Small intestine (tissue), 7 donors: ENCODE results near the gene LPAR1. TPM values are rescaled to one million over a fixed set of nuclear protein-coding genes. Genes with fewer than 3 reads are reported as not detected.
A peak's percentile ranks its signal among the peaks of the same experiment; 100 is the strongest.

Experiments used
- DNase-seq, 2 donors: peaks; one replicate each; pipeline versions ENCODE4 v3.0.0 to v3.0.0-alpha.2; 2013
- FAIRE-seq: peaks from 2 replicates; lab custom pipeline; 2012; peaks lifted over from hg19 to GRCh38; lab: Jason Lieb, UNC
- H3K27ac ChIP-seq, 3 donors: one replicate each; pipeline ENCODE4 v1.5.1; 2013; ENCODE audit warnings: low read length in 2 of 3, mild to moderate bottlenecking in 2 of 3, control low read depth in 1 of 3, inconsistent platforms in 1 of 3, low read depth in 1 of 3, moderate library complexity in 1 of 3
- H3K27me3 ChIP-seq, 3 donors: one replicate each; pipeline ENCODE4 v1.6.1; 2013; ENCODE audit warnings: low read length in 3 of 3, inconsistent platforms in 1 of 3; ENCODE audit not compliant: control insufficient read depth in 3 of 3, insufficient read depth in 3 of 3
- H3K36me3 ChIP-seq, 3 donors: one replicate each; pipeline ENCODE4 v1.6.1; 2013; ENCODE audit warnings: low read length in 3 of 3, inconsistent platforms in 1 of 3, low read depth in 1 of 3, mild to moderate bottlenecking in 1 of 3, moderate library complexity in 1 of 3; ENCODE audit not compliant: control insufficient read depth in 3 of 3, insufficient read depth in 2 of 3
- H3K4me1 ChIP-seq, 3 donors: one replicate each; pipeline ENCODE4 v1.6.1; 2013; ENCODE audit warnings: low read length in 2 of 3, inconsistent platforms in 1 of 3, low read depth in 1 of 3, mild to moderate bottlenecking in 1 of 3, moderate library complexity in 1 of 3; ENCODE audit not compliant: control insufficient read depth in 3 of 3, insufficient read depth in 2 of 3
- H3K4me3 ChIP-seq, 3 donors: one replicate each; pipeline ENCODE4 v1.5.1; 2013; ENCODE audit warnings: low read length in 3 of 3, control low read depth in 1 of 3, inconsistent platforms in 1 of 3, low read depth in 1 of 3, mild to moderate bottlenecking in 1 of 3, moderate library complexity in 1 of 3
- H3K9me3 ChIP-seq, 2 donors: one replicate each; pipeline ENCODE4 v1.6.1; 2013; ENCODE audit warnings: low read depth in 1 of 2, low read length in 1 of 2; ENCODE audit not compliant: control insufficient read depth in 2 of 2, insufficient read depth in 1 of 2
- WGBS, 3 donors: extraction: QIAGEN DNeasy Blood & Tissue Kit; methylation state at CpG; one replicate each; pipeline ENCODE4 v1.1.7; 2013; 5-methylcytosine and 5-hydroxymethylcytosine counted together
- polyA plus RNA-seq, 4 donors: library from polyadenylated mRNA; stranded (reverse) in 3 of 4; unstranded in 1 of 4; fragments of 200-250 nt in 3 of 4; fragments of 120-200 nt in 1 of 4; gene quantifications; one replicate each; pipeline versions ENCODE4 v1.2.1 to v1.2.3, GENCODE V29; 2013
- donor health status: healthy with polysubstance abuse.
- donor health status: control.
- donor health status: control.
- donor health status: Bipolar disorder and iron deficiency.
- donor health status: healthy.

The LPAR1 gene
- polyA plus RNA-seq, 4 donors = 7.4 to 15.7 (median 11.4) TPM

GRCh38 chr9:111001526-111001925 lies 36.7 kb downstream of the LPAR1 start:
- no peak overlapping the region for H3K4me3 ChIP-seq
- no peak overlapping the region for H3K27ac ChIP-seq
- peaks cover 0 to 8% (median 4%) of the 10 kb centered on the region in 3 donors for H3K4me1 ChIP-seq
- H3K27me3 ChIP-seq = no peaks in the 10 kb centered on the region
- 66 to 78% (median 66%) methylated on average over 1 of the region's 1 CpG for WGBS, 3 donors
- no peaks in the 10 kb centered on the region for H3K36me3 ChIP-seq
- FAIRE-seq = no peak
- DNase-seq = no peak
- peaks cover 0 to 4% of the 10 kb centered on the region in 2 donors for H3K9me3 ChIP-seq

GRCh38 chr9:111000202-111000601 lies 38.1 kb downstream of the LPAR1 start:
- Histone ChIP-seq H3K4me1 (peaks cover 0 to 4% (median 0%) of the 10 kb centered on the region in 3 donors), H3K9me3 (peaks cover 0 to 9% of the 10 kb centered on the region in 2 donors), H3K4me3 (no peak overlapping the region), H3K27ac (no peak overlapping the region), H3K36me3 (no peaks in the 10 kb centered on the region), H3K27me3 (no peaks in the 10 kb centered on the region)
- WGBS, 3 donors = 81 to 85% (median 83%) methylated on average over 2 of the region's 2 CpGs
- no peak for DNase-seq
- FAIRE-seq = no peak

GRCh38 chr9:110999379-110999778 lies 38.9 kb downstream of the LPAR1 start:
- FAIRE-seq (no peak), DNase-seq (no peak)
- 82 to 93% (median 88%) methylated on average over 5 of the region's 5 CpGs for WGBS, 3 donors

GRCh38 chr9:110997847-110998246 lies 40.4 kb downstream of the LPAR1 start:
- Histone ChIP-seq H3K27ac (no peak overlapping the region), H3K4me1 (no peaks in the 10 kb centered on the region), H3K36me3 (no peaks in the 10 kb centered on the region), H3K27me3 (no peaks in the 10 kb centered on the region), H3K9me3 (peaks cover 0 to 9% of the 10 kb centered on the region in 2 donors), H3K4me3 (no peak overlapping the region)
- DNase-seq = no peak
- FAIRE-seq = no peak
- WGBS, 3 donors = 97 to 100% (median 100%) methylated on average over 1 of the region's 1 CpG

More at GRCh38 chr9:110999379-110999778, 38.9 kb downstream of the LPAR1 start:
- no peak overlapping the region for H3K27ac ChIP-seq
- H3K4me1 ChIP-seq = no peaks in the 10 kb centered on the region
- H3K36me3 ChIP-seq = no peaks in the 10 kb centered on the region
- H3K9me3 ChIP-seq = peaks cover 0 to 9% of the 10 kb centered on the region in 2 donors
- H3K27me3 ChIP-seq = no peaks in the 10 kb centered on the region
- no peak overlapping the region for H3K4me3 ChIP-seq

- no peaks in the 10 kb centered on the region for H3K4me1 ChIP-seq
- peaks cover 0 to 9% of the 10 kb centered on the region in 2 donors for H3K9me3 ChIP-seq
- FAIRE-seq (no peak), DNase-seq (no peak)
- no peaks in the 10 kb centered on the region for H3K36me3 ChIP-seq
- 70 to 83% (median 75%) methylated on average over 9 of the region's 9 CpGs for WGBS, 3 donors
- H3K27ac ChIP-seq = peak overlapping the region in 1 of 3 donors; percentile 48
- no peak overlapping the region for H3K4me3 ChIP-seq
- H3K27me3 ChIP-seq = no peaks in the 10 kb centered on the region
These were observed 41.6 kb downstream of the LPAR1 start for GRCh38 chr9:110996436-110997220.

- no peak for DNase-seq
- no peaks in the 10 kb centered on the region for H3K27me3 ChIP-seq
- H3K27ac ChIP-seq = peak overlapping the region in 1 of 3 donors; percentile 73
- WGBS, 3 donors = 56 to 83% (median 65%) methylated on average over 6 of the region's 6 CpGs
- peaks cover 0 to 9% of the 10 kb centered on the region in 2 donors for H3K9me3 ChIP-seq
- no peak overlapping the region for H3K4me3 ChIP-seq
- no peak for FAIRE-seq
- no peaks in the 10 kb centered on the region for H3K36me3 ChIP-seq
- no peaks in the 10 kb centered on the region for H3K4me1 ChIP-seq
These were observed 42.6 kb downstream of the LPAR1 start for GRCh38 chr9:110995420-110996340.

- Histone ChIP-seq H3K9me3 (peaks cover 0 to 9% of the 10 kb centered on the region in 2 donors), H3K36me3 (no peaks in the 10 kb centered on the region), H3K4me1 (no peaks in the 10 kb centered on the region), H3K4me3 (no peak overlapping the region), H3K27me3 (no peaks in the 10 kb centered on the region), H3K27ac (peak overlapping the region in 1 of 3 donors; percentile 45)
- no peak for FAIRE-seq
- DNase-seq = no peak
- 40 to 75% (median 62%) methylated on average over 4 of the region's 4 CpGs for WGBS, 3 donors
These were observed 43.5 kb downstream of the LPAR1 start for GRCh38 chr9:110994771-110995241.

GRCh38 chr9:110990481-110990880 lies 47.8 kb downstream of the LPAR1 start:
- Histone ChIP-seq H3K27me3 (no peaks in the 10 kb centered on the region), H3K36me3 (no peaks in the 10 kb centered on the region), H3K4me1 (no peaks in the 10 kb centered on the region), H3K9me3 (peaks cover 0 to 2% of the 10 kb centered on the region in 2 donors), H3K4me3 (no peak overlapping the region), H3K27ac (peak overlapping the region in 1 of 3 donors; percentile 64)
- 22 to 69% (median 50%) methylated on average over 2 of the region's 2 CpGs for WGBS, 3 donors
- DNase-seq = no peak
- peak; percentile 5 for FAIRE-seq
